Measurements from ENCODE around the gene DUOXA1.
"Not testable (repeated sequence)": the region's sequence is repeated elsewhere in the genome, so short reads cannot be mapped to it uniquely, and the experiment has no call there.

DUOXA1 gene

DNA sequence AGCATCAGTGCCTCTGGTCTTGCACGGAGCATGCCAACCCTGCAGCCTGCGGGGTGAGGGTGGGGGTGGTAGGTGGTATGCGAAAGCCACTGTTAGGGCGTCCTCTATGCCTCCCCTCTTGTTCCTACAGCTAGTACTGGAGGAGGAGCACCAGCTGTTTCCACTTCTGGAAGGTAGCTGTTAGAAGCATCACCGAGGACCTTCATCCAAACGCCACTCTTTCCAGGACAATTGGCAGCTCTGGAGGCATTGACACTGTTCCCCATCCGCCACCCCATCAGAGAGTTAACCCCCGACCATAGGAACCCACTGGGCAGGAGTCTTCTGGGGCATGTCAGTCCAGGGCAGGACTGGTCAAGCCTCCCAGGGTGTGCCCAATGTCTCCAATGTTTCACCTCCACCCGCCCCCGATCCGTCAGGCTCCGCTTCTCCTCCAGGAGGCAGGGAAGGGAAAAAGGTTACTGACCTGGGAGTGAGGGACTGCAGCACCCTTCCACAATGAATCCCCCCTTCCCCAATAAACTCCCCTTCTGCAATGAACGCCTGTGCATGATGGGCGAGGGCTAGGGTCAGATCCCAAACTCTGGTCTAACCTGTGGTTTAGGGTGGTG, 16.2 kb downstream of the DUOXA1 start:
- no peak for DNase-seq (ENCODE audit: low read depth in 2 of 2)

DNA sequence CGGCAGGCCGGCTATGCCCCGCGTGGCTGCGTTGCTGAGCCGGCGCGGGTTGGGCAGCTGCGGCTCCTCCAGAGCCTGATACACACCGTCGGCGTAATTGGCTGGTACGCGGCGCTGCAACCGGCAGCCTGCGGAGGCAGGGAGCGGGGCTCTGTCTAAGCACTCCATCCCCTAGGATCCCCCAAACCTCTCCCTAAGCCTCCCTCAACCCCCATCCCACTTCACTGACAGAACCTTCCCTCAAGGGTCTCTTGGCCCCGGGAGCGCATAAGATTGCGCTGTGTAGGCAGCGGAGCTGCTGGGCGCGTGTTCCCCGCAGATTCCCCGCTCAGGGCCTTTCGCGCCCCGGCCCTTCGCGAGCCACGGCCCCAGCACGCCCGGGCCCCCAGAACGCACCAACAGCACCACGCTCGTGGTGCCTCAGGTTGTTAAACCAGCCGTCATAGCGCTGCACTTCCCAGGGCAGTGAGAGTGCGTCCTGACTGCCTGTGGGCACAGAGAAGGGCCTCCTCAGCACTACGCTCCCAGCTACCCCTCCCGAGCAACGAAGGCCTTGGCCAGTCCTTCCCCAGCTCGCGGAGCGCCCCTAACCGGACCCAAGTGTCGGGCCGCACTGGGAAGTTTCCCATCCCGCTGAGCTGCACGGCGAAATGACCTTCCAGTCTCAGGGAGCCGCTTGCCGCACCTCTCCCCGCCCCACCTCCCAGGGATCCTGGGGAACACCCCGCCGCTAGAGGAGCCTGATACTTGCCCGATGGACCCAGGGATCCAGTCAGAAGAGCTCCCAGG, 16.9 kb downstream of the DUOXA1 start:
- no peak for DNase-seq (ENCODE audit: low read depth in 2 of 2)

- no peak for DNase-seq (ENCODE audit: low read depth in 2 of 2)
These were observed 17.5 kb downstream of the DUOXA1 start for GRCh38 chr15:45112143-45112590.

- no peak for DNase-seq (ENCODE audit: low read depth in 2 of 2)
These were observed 18.1 kb downstream of the DUOXA1 start for GRCh38 chr15:45111390-45112142.

DNA sequence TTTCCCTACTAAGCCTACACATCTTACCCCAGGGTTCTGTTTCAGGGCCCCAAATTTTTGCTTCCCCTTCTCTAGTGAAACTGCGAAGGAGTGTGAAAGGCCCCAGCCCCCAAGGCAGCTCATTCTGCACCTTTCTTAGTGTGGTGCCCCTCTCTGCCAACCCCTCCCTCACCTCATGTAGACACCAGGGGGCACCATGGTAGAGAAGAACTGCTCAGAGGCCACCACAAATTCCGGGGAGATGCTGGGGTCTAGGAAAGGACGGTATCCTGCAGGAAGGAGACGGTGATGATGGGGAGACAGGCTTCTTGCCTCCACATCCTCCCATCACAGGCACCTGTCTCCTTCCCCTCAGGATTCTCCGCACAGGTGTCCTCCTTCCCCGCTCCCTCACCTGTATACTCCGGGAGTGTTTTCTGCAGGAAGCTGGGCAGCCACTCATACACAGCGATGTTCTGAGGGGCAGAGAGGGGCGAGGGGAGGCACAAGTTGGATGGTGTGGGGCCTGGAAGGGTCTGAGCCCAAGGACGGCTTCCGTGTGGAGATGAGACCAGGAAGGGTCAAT, 19.3 kb downstream of the DUOXA1 start:
- DNase-seq (ENCODE audit: low read depth in 2 of 2) = no peak

- no peak for DNase-seq (ENCODE audit: low read depth in 2 of 2)
These were observed 21.6 kb downstream of the DUOXA1 start for GRCh38 chr15:45107941-45108630.

DNA sequence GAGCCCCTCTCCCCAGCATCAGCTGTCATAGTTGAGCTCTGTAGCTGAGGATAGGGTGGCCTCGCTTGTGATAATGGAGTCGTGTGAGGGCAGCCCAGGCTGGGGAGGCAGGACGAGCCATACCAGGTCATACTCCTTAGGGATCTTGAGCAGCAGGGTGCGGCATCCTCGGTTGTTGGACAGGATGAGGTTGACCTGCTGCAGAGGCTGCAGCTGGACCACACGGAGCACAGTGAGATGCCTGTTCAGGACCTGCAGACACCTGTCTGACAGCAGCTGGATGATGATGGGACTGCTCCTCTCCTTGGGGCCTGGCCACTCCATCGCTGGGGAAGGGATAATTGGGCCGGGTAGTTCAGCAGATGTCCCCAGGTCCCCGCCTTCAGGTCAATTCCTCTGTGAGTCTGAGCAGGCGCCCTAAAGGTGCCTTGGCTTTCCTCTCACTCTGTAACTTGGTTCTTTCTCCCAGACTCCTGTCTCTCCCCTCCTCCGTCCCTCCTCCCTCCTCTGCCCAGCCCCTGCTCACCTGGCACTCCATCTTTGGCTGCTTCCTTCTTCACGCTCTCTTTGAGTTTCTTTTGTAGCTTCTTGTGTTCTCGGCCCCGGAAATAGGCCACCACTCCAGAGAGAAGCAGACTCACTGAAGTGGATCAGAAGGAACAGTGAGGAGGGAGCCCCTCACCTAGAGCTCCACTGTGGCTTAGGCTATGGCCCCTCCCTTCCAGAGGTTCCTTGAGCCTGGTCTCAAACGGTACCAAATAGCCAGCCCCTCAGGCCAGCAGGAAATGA, 23.5 kb downstream of the DUOXA1 start:
- no peak for DNase-seq (ENCODE audit: low read depth in 2 of 2)

DNA sequence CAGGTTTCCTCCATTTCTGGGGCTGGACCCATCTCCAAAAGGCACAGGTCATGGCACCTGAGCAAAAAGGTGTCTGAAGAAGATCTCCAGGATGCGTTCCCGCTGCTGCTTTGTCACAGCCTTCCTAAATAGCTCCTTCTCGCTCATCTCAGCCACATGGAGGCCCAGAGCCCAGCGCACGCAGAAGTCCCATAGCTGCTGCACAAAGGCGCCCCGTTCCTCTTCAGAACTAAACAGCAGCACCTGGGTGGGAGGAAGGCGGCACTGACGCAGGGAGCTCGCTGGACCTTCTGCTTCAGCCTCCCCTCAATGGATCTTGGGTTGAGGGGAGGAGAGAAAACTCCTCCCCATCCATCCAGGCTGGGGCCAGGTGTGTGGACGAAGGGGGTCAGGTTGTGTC, 24.1 kb downstream of the DUOXA1 start:
- DNase-seq (ENCODE audit: low read depth in 2 of 2) = no peak

DNA sequence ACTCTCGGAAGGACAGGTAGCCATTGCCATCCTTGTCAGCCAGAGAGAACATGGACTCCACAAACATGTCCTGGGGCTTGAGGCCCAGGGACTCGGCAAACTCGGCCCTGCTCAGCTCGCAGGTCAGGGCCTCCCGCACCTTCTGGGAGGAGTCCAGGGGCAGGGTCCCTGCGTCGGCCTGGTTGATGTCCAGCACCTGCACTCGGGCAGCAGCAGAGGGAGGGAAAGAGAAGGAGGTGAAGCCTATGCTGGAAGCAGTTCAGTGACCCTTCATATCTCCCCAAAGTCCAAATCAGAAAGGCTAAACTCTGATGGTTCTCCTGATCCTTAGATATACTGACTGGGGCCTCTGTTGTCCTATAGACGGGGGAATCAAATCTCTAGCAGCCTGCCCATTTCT, 25.5 kb downstream of the DUOXA1 start:
- DNase-seq (ENCODE audit: low read depth in 2 of 2) = not testable (repeated sequence)

DNA sequence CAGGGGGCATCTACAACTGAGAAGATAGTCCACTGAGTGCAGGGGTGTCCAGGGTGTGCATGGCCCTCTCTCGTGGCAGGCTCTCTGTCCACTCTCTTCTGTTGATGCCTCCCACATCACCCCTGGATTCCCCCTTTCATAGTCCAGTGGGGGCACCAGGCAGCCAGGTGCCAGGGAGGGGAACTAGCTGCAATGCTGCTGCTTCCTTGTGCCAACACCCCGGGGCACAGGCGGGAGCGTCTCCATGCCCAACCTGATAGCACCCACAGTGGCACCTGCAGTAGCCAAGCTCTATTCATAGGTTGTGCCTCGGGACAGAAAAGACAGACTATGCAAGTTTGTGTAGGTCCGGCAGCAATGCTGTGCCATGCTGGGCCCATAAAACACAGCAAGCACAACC, 27.5 kb downstream of the DUOXA1 start:
- no peak for DNase-seq (ENCODE audit: low read depth in 2 of 2)

GRCh38 chr15:45101749-45102148, 27.9 kb downstream of the DUOXA1 start:
- no peak for DNase-seq (ENCODE audit: low read depth in 2 of 2)

GRCh38 chr15:45100884-45101625, 28.6 kb downstream of the DUOXA1 start:
- DNase-seq (ENCODE audit: low read depth in 2 of 2) = no peak

- no peak for DNase-seq (ENCODE audit: low read depth in 2 of 2)
These were observed 30.0 kb downstream of the DUOXA1 start for GRCh38 chr15:45099549-45100165.

DNA sequence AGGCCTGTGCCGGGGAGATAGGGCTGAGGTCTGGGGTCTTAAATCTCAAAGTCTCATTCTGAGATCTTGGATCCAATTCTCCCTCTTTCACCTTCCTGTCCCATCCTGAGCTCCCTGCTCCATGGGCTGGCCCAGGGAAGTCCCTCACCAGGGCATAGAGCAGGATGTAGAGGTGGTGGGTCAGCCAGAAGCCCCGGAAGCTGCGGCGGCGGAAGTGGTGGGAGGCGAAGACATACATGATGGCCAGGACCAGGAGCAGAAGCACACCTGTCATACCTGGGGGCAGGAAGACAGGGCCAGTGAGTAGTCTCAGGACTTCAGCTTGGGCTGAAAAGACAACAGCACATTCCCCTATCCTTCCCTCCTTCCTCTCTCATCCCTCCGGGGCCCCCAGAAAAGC, 32.2 kb downstream of the DUOXA1 start:
- DNase-seq (ENCODE audit: low read depth in 2 of 2) = no peak

DNA sequence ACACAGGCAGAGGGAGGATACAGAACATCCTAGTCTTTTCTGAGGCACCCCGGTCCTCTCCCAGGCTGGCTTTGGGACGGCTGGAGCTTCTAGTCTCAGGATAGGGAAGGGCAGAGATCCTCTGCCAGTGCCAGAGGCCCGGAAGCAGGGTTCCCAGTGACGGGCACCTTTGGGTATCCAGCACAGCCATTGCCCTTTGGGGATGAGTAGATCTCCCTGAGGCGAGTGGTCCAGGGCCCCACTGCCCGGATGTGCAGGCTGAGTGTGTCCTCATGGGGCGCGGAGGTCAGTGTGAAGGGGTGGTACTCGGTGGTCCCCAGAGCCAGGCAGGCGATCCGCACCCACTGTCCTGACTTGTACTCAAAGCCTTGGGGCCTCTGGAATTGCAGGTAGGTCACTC, 34.0 kb downstream of the DUOXA1 start:
- no peak for DNase-seq (ENCODE audit: low read depth in 2 of 2)

DNA sequence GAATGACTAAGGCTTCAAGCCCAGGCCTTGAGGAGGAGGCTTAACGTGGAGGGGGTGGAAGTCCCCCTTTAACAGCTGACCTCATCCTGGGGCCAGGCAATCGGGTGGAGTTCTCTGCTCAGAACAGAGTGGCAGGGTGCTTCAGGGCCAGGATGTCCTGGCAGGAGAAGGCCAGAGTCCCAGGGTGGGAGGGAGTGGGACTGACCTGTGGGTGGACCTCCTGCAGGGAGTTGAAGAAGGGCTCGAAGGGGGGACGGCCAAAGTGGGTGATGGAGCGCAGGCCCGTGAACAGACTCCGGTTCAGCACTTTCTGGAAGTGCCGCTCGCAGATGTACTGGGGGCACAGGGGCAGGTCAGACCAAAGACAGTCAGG, 35.3 kb downstream of the DUOXA1 start:
- DNase-seq (ENCODE audit: low read depth in 2 of 2) = no peak

- DNase-seq (ENCODE audit: low read depth in 2 of 2) = no peak
These were observed 35.9 kb downstream of the DUOXA1 start for GRCh38 chr15:45093622-45094357.

DNA sequence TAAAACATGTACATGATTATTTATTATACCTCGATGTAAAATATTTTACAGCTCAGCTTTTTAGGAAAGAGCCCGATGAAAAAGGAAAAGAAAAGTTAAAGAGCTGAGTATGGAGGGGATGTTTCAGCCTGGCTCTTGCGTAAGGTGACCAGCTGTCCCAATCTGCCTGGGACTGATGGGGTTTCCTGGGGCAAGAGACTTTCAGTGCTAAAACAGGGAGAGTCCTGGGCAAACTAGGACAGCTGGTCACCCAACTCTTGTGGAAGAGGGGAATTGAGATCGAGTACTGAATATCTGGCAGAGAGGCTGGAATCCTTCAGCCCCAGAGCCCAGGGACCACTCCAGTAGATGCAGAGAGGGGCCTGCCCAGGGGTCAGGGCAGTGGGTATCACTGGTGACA, 36.7 kb downstream of the DUOXA1 start:
- no peak for DNase-seq (ENCODE audit: low read depth in 2 of 2)

DNA sequence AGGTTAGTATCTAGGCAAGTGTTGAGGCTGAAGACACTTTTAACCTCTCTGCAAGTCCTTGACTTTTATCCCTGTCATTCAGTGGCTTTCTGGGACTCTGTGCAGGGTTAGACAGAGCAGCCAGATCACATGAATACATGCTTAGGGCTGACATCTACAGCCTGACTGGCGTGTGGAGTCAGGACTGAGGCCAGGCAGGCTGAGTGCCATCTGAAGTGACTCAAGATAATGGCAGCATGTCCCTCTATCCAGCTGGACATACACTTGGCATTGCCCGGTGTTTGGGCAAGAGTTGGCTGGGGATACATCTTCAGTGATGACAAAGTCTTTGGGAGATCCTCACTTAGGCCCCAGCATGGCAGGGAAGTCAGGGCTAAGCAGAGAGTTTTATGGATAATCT, 38.1 kb downstream of the DUOXA1 start:
- DNase-seq (ENCODE audit: low read depth in 2 of 2) = no peak

Measured in fibroblast of skin of left biceps (primary cell).